ENCODE data around the gene CCDC92. TPM values are rescaled to one million over a fixed set of nuclear protein-coding genes. Genes with fewer than 3 reads are reported as not detected.

Gene CCDC92
- total and polyA plus RNA-seq, 2 of the 8 experiments (the other 6 are each of a cell fraction or from before 2014, with no cell fraction given) = 0.43 to 0.51 TPM

- no peak for DNase-seq (ENCODE audit: low read depth in 1 of 2, low spot score in 2 of 2)
- H4K91ac ChIP-seq (replicated peaks; ENCODE audit: insufficient read length, low read length) = no peak overlapping the region
- H3K23ac ChIP-seq (ENCODE audit: insufficient read length) = no peak overlapping the region
- H3K79me1 ChIP-seq (ENCODE audit: low read depth, low read length) = no peaks in the 10 kb centered on the region
- no peak overlapping the region for H2AK5ac ChIP-seq (ENCODE audit: low read depth, low read length)
- no peaks in the 10 kb centered on the region; a peak in 2 of 7 replicates for H3K4me1 ChIP-seq (replicated peaks in 1 of 4; ENCODE audit: control insufficient read depth in 3 of 4, insufficient read depth in 4 of 4, low read length in 3 of 4)
- H2BK5ac ChIP-seq (ENCODE audit: low read depth, low read length) = no peak overlapping the region
- H2BK15ac ChIP-seq (ENCODE audit: low read length) = no peak overlapping the region
- no peaks in the 10 kb centered on the region for H3K23me2 ChIP-seq (ENCODE audit: low read depth, low read length)
- H4K20me1 ChIP-seq (replicated peaks in 1 of 2; ENCODE audit: control insufficient read depth in 1 of 2, insufficient read depth in 2 of 2, low read length in 2 of 2) = no peaks in the 10 kb centered on the region
- no peak overlapping the region for H3K4me3 ChIP-seq (ENCODE audit: extremely low read depth in 1 of 4, insufficient read depth in 2 of 4, low read depth in 3 of 4, low read length in 4 of 4)
- no peak overlapping the region for H3K9ac ChIP-seq (replicated peaks in 1 of 4; ENCODE audit: extremely low read depth in 1 of 4, low read depth in 3 of 4, low read length in 3 of 4)
- H3K36me3 ChIP-seq (ENCODE audit: control insufficient read depth in 2 of 4, insufficient read depth in 4 of 4, low read length in 3 of 4) = no peaks in the 10 kb centered on the region
- H3K18ac ChIP-seq (ENCODE audit: extremely low read depth, low read length) = no peak overlapping the region
- no peaks in the 10 kb centered on the region for H3K9me3 ChIP-seq (ENCODE audit: insufficient read depth in 2 of 2, low read depth in 1 of 2, low read length in 1 of 2)
- H3K4me2 ChIP-seq (ENCODE audit: insufficient read depth in 1 of 2, low read depth in 2 of 2, low read length in 2 of 2) = no peak overlapping the region
- no peak overlapping the region for H2BK120ac ChIP-seq (replicated peaks; ENCODE audit: low read depth, low read length)
- no peak for FAIRE-seq
- H3K79me2 ChIP-seq (ENCODE audit: control insufficient read depth in 1 of 2, insufficient read depth in 2 of 2, low read length in 2 of 2) = no peaks in the 10 kb centered on the region
- no peak overlapping the region for H2BK12ac ChIP-seq (ENCODE audit: low read depth, low read length)
- H2BK20ac ChIP-seq (ENCODE audit: low read length) = no peak overlapping the region
- no peak overlapping the region for H4K8ac ChIP-seq (ENCODE audit: extremely low read depth, insufficient read depth, low read length)
- no peak overlapping the region for H2AFZ ChIP-seq (ENCODE audit: low read length)
- ChIA-PET POLR2A (ENCODE audit: partially characterized antibody) (no interaction called here), CTCF (ENCODE audit: partially characterized antibody) (no interaction called here)
- no peak overlapping the region for H4K5ac ChIP-seq (ENCODE audit: insufficient read length, low read depth, low read length)
- 89% methylated on average over 3 of the region's 3 CpGs; no CpG with 5 or more reads in 1 of the 2 experiments for WGBS, 2 experiments (ENCODE audit: extremely low coverage in 1 of 2, insufficient coverage in 1 of 2, insufficient read length in 1 of 2, insufficient replicate concordance in 2 of 2, low coverage in 1 of 2, low lambda C conversion rate in 2 of 2, missing lambda C conversion rate in 1 of 2)
- H3K4ac ChIP-seq (replicated peaks; ENCODE audit: insufficient read length, low read depth, low read length) = no peak overlapping the region
- H3K27ac ChIP-seq (ENCODE audit: low read depth, low read length) = no peak overlapping the region
- H3K27me3 ChIP-seq (replicated peaks in 1 of 4; ENCODE audit: control insufficient read depth in 3 of 4, extremely low read depth in 1 of 4, insufficient read depth in 3 of 4, low read length in 3 of 4) = no peaks in the 10 kb centered on the region; a peak in 1 of 7 replicates
- H3K14ac ChIP-seq (ENCODE audit: insufficient read length) = no peak overlapping the region
- no peak overlapping the region for H3K56ac ChIP-seq (replicated peaks; ENCODE audit: insufficient read length, low read depth, low read length)
- TF ChIP-seq TAF7 (optimal IDR thresholded peaks at IDR 0.05; ENCODE audit: borderline replicate concordance, low read depth, low read length) = no peak
- no peak for TF ChIP-seq E2F6 (IDR thresholded peaks at IDR 0.05)
- TF ChIP-seq GTF2F1 (IDR thresholded peaks at IDR 0.05; ENCODE audit: borderline replicate concordance, low read depth, low read length) = no peak
- TF ChIP-seq ASH2L (IDR thresholded peaks at IDR 0.05; ENCODE audit: low read length) = no peak
- no peak for TF ChIP-seq RBBP5 (IDR thresholded peaks at IDR 0.05; ENCODE audit: borderline replicate concordance, low read depth, low read length)
- no peak for TF ChIP-seq SAP30 (IDR thresholded peaks at IDR 0.05; ENCODE audit: insufficient read depth, insufficient replicate concordance, low read length)
- no peak for TF ChIP-seq CHD2 (IDR thresholded peaks at IDR 0.05; ENCODE audit: low read length)
- no peak for TF ChIP-seq JUN (IDR thresholded peaks at IDR 0.05; ENCODE audit: low read depth, low read length)
- no peak for TF ChIP-seq TCF12 (IDR thresholded peaks at IDR 0.05; ENCODE audit: low read depth, low read length)
- no peak for TF ChIP-seq KDM5A (IDR thresholded peaks at IDR 0.05; ENCODE audit: low read length)
- TF ChIP-seq POLR2A (IDR thresholded peaks at IDR 0.05; ENCODE audit: control extremely low read depth in 1 of 2, low read depth in 2 of 2, low read length in 2 of 2) = no peak
- TF ChIP-seq ATF2 (IDR thresholded peaks at IDR 0.05; ENCODE audit: low read length) = no peak
- no peak for TF ChIP-seq SRF (IDR thresholded peaks at IDR 0.05; ENCODE audit: low read depth, low read length)
Observed at GRCh38 chr12:124021007-124021406, 48.4 kb upstream of the CCDC92 start.
